HG02678 (cell line): ENCODE results near the gene PRKAR1A.

Experiments
- ATAC-seq: cut with Tn5 transposase; IDR thresholded peaks from one replicate; pipeline ENCODE4 v1.9.1; 2021; ENCODE audit warnings: mild to moderate bottlenecking, moderate library complexity; ENCODE audit not compliant: unreplicated experiment

PRKAR1A gene

DNA sequence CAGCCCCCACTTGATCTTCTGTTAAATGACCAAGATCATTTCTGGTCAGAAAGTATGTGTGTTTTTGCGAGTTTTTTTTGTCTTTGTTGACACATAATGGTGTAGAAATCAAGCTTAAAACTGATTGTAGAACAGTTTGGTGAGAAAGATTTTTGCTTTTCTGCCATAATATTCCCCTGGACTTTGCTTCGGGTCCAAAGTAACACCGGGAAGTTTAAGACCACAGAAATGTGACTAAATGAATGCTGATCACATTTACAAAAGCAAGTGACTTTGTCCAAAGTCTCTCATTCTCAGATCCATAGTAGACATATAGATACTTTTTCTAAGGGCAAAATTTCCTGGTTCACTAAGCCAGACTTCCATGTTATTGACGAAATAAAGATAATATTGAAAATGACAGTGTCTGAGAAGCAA is 86.3 kb downstream of the PRKAR1A start:
- ATAC-seq, result no peak

DNA sequence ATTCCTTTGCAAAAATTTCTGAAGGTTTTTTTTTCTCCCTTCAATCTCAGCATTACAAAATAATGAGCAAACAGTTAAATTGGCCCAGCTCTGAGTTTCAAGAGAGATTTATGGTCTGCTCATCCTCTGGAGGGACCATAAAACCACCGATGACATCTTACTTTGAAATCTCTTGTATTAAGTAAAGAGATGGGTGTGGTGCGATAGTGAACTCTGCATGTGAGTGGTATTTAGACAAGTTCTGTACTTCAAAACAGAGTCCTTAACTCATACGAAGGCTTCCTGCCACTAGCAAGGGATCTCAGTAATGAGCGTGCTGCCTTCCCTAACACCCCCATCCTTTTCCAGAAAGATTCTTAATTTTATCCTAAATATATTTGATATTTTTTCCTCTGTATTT is 86.9 kb downstream of the PRKAR1A start:
- ATAC-seq, result no peak

DNA sequence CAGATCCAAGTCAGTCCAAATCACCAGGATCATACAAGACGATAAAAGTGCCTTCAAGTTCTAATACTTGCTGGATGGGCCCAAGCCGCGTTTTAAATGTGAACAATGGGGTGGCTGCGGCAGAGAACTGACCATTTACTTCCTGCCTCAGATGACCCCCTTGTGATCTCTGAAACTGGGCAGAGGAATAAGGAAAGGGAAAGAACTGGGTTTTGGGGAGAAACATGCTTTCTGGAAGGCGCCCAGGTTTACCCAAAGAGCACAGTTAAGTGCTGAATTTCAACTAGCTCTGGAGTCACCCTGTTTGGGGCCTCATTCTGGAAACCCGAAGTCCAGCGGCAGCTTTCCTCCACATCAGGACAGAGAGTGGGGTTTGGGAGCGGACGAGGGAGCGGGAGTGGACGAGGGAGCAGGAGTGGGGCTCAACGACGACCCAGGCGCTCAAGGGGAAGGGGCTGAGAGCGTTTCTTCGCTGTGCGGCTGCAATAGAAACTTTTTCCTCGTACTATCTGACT is 87.4 kb downstream of the PRKAR1A start:
- ATAC-seq, result no peak

DNA sequence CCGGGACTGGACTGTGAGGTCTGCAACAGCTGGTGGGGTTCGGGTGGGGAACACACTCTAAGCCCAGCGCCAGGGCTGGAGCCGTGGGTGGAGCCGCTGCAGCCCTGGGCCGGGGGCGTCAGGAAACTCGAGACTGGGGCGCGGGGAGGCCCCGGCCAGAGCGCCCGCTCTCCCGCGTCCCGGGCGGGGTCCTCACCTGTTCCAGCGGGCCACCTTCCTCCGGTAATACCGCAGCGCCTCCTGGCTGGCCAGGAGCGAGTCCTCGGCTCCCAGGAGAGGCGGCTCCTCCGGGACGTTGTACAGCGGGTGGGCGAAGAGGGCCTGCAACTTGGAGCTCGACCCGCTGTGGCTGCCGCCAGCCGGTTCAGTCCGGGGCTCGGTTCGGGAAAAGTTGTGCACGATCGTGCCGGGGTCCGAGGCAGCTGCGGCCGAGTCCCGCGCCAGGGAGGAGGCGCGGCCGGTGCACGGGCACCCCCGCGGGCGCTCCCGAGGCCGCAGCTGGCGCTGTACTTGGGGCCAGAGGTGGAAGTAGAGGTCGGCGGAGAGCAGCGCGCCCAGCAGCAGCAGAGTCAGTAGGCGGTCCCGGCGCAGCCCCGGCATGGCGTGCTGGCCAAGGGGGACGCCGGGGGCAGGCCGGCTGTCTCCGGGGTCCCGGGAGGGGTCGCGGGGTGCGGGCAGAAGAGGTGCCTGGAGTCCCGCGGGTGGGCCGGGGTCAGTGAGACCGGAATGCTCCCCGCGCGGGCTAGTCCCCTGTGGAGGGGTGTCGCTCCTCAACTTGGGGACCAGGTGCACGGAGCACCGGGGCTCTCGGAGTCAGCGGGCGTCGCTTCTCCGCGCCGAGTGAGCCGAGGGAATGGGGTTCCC is 88.1 kb downstream of the PRKAR1A start:
- ATAC-seq, result no peak
